ENCODE measurements around the gene MGAT3. TPM values are rescaled to one million over a fixed set of nuclear protein-coding genes. Genes with fewer than 3 reads are reported as not detected.
A peak's percentile ranks its signal among the peaks of the same experiment; 100 is the strongest.

MGAT3 gene
- total and polyA plus RNA-seq, 2 of the 13 experiments (the other 11 are each of a cell fraction or from before 2014, with no cell fraction given): 0.11 to 0.15 TPM

DNA sequence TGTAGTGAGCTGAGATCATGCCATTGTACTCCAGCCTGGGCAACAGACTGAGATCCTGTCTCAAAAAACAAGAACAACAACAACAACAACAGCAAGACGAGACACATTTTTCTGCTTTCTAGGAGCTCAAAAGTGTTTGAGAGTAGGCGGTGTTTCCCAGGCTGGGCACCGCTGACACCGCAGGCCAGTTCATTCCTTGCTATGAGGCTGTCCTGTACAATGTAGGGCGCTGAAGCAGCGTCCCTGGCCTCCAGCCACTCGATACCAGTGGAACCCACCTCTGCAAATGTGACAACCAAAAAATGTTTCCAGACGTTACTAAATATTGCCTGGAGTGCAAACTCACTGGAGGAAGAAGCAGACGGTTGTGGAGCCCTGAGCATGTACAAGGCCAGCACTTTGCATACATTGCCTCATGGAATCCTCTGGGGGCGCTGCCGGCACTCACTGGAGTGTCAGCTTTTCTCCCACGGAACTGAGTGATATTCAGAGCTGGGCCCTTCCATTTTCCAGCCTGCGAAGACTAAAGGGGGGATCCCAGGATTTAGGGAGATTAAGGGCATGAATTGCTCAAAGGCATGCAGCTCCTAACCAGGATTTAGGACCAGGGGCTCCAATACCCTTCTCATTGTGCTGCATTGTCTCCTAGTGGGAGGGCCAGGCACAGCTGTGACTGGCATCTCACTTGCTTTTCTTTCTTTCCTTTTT, 39.5 kb downstream of the MGAT3 start (continued):
- TF ChIP-seq, protein P1, sequence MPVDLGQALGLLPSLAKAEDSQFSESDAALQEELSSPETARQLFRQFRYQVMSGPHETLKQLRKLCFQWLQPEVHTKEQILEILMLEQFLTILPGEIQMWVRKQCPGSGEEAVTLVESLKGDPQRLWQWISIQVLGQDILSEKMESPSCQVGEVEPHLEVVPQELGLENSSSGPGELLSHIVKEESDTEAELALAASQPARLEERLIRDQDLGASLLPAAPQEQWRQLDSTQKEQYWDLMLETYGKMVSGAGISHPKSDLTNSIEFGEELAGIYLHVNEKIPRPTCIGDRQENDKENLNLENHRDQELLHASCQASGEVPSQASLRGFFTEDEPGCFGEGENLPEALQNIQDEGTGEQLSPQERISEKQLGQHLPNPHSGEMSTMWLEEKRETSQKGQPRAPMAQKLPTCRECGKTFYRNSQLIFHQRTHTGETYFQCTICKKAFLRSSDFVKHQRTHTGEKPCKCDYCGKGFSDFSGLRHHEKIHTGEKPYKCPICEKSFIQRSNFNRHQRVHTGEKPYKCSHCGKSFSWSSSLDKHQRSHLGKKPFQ (CRISPR knock-in tag; IDR thresholded peaks at IDR 0.05; ENCODE audit: insufficient replicate concordance): no peak
- TF ChIP-seq KLF9 (CRISPR knock-in tag; IDR thresholded peaks at IDR 0.05; ENCODE audit: low read depth): no peak
- TF ChIP-seq ZNF781 (CRISPR knock-in tag; IDR thresholded peaks at IDR 0.05; ENCODE audit: borderline replicate concordance, not compliant biosample characterization): peak; percentile 9
- TF ChIP-seq ZNF496 (CRISPR knock-in tag; IDR thresholded peaks at IDR 0.05; ENCODE audit: insufficient replicate concordance): no peak
- TF ChIP-seq, protein P2, sequence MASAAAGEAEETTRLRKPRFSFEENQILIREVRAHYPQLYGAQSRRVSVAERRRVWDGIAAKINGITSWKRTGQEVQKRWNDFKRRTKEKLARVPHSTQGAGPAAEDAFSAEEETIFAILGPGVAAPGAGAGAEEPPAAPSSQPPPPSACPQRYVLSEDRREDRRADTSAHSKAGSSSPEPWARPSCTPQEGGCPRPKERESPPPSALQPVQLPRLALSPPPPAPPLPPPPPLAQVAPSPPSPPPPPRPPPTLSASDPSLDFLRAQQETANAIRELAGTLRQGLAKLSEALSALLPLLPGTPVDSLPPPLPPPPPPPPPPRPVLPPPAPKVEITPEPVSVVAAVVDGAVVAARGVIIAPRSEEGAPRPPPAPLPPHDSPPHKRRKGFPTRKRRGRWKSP (CRISPR knock-in tag; IDR thresholded peaks at IDR 0.05): no peak

DNA sequence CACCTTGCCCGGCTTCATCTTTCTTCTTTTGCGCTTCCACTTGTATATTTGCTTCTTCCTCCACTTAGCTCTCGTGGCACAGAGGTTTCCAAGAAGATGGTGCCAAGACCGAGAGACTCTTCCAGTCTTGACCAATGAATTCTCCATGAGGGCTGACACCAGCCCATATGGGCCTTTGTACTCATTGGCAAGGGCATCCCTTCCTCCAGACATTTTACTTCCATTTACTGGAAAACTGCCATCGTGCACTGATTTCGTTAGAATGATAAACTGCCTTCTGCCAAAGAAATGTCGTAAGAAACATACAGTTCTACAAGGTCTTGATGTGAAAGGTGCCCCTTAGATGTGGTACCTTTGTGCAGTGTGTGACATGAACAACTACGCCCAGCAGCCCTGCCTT, 40.6 kb downstream of the MGAT3 start:
- H3K9me3 ChIP-seq (ENCODE audit: low read length): no peaks in the 10 kb centered on the region
- DNase-seq (ENCODE audit: low spot score) (no peak), FAIRE-seq (no peak), ATAC-seq (no peak)
- BruUV-seq (replicated peaks): no TSS peak
- CTCF ChIA-PET (ENCODE audit: low intra/inter-chr PET ratio, low total read pairs): interaction anchor here (2.8 kb wide), 1 partner anchor 32 kb away, joined by 24 read pairs; no protein-coding TSS in a partner anchor
- peaks cover 57% of the 10 kb centered on the region for H3K4me1 ChIP-seq (ENCODE audit: insufficient read depth, low read length)
- H2AFZ ChIP-seq (ENCODE audit: low read length): no peak overlapping the region
- H3K4me2 ChIP-seq (ENCODE audit: low read depth, low read length): no peak overlapping the region
- in situ Hi-C loops (cut with HindIII; ENCODE audit: extremely low pct_ligation_motif_present, low pct_unique_long_range_greater_than_20kb) (no loop called here), intact Hi-C loops (cut with micrococcal nuclease; ENCODE audit: unreplicated experiment) (no loop called here)
- POLR2A ChIA-PET: interaction anchor here (2.0 to 9.1 kb wide), 2 partner anchors 22 to 30 kb away, joined by 41 to 167 read pairs; partner anchors contain the start of genes ATF4 and RPS19BP1
- TF ChIP-seq PITX1 (CRISPR knock-in tag; IDR thresholded peaks at IDR 0.05) (no peak), SIX1 (CRISPR knock-in tag; IDR thresholded peaks at IDR 0.05; ENCODE audit: borderline replicate concordance) (no peak), HNF4G (IDR thresholded peaks at IDR 0.05; ENCODE audit: borderline replicate concordance, low read depth, low read length) (no peak), HNF4G (CRISPR knock-in tag; IDR thresholded peaks at IDR 0.05; ENCODE audit: borderline replicate concordance, low read depth) (no peak), HHEX (CRISPR knock-in tag; IDR thresholded peaks at IDR 0.05) (no peak), ZNF24 (IDR thresholded peaks at IDR 0.05) (no peak), ZNF674 (CRISPR knock-in tag; IDR thresholded peaks at IDR 0.05; ENCODE audit: low read depth) (no peak), HDAC2 (CRISPR knock-in tag; IDR thresholded peaks at IDR 0.05) (no peak)
- TF ChIP-seq, protein P3, sequence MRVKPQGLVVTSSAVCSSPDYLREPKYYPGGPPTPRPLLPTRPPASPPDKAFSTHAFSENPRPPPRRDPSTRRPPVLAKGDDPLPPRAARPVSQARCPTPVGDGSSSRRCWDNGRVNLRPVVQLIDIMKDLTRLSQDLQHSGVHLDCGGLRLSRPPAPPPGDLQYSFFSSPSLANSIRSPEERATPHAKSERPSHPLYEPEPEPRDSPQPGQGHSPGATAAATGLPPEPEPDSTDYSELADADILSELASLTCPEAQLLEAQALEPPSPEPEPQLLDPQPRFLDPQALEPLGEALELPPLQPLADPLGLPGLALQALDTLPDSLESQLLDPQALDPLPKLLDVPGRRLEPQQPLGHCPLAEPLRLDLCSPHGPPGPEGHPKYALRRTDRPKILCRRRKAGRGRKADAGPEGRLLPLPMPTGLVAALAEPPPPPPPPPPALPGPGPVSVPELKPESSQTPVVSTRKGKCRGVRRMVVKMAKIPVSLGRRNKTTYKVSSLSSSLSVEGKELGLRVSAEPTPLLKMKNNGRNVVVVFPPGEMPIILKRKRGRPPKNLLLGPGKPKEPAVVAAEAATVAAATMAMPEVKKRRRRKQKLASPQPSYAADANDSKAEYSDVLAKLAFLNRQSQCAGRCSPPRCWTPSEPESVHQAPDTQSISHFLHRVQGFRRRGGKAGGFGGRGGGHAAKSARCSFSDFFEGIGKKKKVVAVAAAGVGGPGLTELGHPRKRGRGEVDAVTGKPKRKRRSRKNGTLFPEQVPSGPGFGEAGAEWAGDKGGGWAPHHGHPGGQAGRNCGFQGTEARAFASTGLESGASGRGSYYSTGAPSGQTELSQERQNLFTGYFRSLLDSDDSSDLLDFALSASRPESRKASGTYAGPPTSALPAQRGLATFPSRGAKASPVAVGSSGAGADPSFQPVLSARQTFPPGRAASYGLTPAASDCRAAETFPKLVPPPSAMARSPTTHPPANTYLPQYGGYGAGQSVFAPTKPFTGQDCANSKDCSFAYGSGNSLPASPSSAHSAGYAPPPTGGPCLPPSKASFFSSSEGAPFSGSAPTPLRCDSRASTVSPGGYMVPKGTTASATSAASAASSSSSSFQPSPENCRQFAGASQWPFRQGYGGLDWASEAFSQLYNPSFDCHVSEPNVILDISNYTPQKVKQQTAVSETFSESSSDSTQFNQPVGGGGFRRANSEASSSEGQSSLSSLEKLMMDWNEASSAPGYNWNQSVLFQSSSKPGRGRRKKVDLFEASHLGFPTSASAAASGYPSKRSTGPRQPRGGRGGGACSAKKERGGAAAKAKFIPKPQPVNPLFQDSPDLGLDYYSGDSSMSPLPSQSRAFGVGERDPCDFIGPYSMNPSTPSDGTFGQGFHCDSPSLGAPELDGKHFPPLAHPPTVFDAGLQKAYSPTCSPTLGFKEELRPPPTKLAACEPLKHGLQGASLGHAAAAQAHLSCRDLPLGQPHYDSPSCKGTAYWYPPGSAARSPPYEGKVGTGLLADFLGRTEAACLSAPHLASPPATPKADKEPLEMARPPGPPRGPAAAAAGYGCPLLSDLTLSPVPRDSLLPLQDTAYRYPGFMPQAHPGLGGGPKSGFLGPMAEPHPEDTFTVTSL (CRISPR knock-in tag; IDR thresholded peaks at IDR 0.05; ENCODE audit: borderline replicate concordance): no peak
- peaks cover 0 to under 1% of the 10 kb centered on the region in 2 experiments; a peak in 1 of 5 replicates for H3K27me3 ChIP-seq (ENCODE audit: control insufficient read depth in 1 of 2, insufficient read depth in 2 of 2, low read length in 2 of 2)
- no peak overlapping the region for H3K4me3 ChIP-seq (replicated peaks in 1 of 3; ENCODE audit: insufficient read depth in 1 of 3, low read depth in 2 of 3, low read length in 3 of 3)
- H3K27ac ChIP-seq (ENCODE audit: extremely low read length, insufficient read depth, low read length): no peak overlapping the region
- no peak overlapping the region for H3K9ac ChIP-seq (ENCODE audit: insufficient read depth, low read depth, low read length)
- no peaks in the 10 kb centered on the region for H3K36me3 ChIP-seq (replicated peaks in 1 of 2; ENCODE audit: control insufficient read depth in 1 of 2, insufficient read depth in 2 of 2, low read length in 2 of 2)
- H3K79me2 ChIP-seq (ENCODE audit: insufficient read depth, low read length): no peaks in the 10 kb centered on the region
- H4K20me1 ChIP-seq (ENCODE audit: insufficient read depth, low read length): no peaks in the 10 kb centered on the region
- WGBS (ENCODE audit: low lambda C conversion rate): 90% methylated on average over 8 of the region's 8 CpGs
